Measurements from ENCODE around the gene CORO1C. TPM values are rescaled to one million over a fixed set of nuclear protein-coding genes. Genes with fewer than 3 reads are reported as not detected.

CORO1C gene
- total and polyA plus RNA-seq, 4 experiments from 2014 or later, result 8.0 to 12.6 (median 11.1) TPM

DNA sequence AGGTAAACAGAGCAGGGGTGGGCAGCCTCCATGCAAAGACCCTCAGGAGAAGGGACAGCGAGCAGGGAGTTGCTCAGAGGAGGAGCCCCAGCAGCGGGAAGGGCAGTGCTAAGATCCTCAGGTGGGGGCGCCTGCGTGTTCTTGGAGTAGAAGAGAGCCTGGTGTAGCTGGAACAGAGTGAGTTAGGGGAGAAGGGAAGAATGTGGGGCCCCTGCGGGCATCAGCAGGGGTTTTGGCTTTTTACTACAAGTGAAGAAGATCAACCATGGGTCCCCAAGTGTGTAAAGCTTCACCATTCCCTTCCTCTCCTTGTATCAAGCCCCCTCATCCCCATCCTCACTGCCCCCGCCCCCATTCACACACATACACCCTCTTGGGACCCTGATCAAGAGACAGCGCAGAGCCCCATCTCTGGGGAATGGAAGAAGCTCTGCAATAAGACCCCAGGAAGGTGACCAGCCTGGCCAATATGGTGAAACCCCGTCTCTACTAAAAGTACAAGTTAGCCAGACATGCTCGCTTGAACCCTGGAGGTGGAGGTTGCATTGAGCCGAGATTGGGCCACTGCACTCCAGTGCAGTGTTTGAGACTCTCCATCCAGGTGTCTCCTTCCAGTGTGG lies 123.2 kb downstream of the CORO1C start:
- Mint-ChIP-seq H3K27ac (peak overlapping the region in 1 of 7 donors; percentile 53), H3K4me3 (no peak overlapping the region), H3K9me3 (no peaks in the 10 kb centered on the region), H3K4me1 (peaks cover 4 to 10% (median 9%) of the 10 kb centered on the region in 4 donors), H3K36me3 (no peaks in the 10 kb centered on the region), H3K27me3 (no peaks in the 10 kb centered on the region)
- Histone ChIP-seq H3K36me3 (ENCODE audit: insufficient read depth, low read length) (no peaks in the 10 kb centered on the region), H3K27ac (ENCODE audit: low read depth, low read length) (no peak overlapping the region), H3K9me3 (ENCODE audit: control insufficient read depth in 1 of 2, low read length in 2 of 2) (no peaks in the 10 kb centered on the region), H3K4me3 (ENCODE audit: low read length in 2 of 2) (no peak overlapping the region), H3K4me1 (ENCODE audit: insufficient read depth, low read length) (no peaks in the 10 kb centered on the region), H3K27me3 (ENCODE audit: insufficient read depth, low read length) (no peaks in the 10 kb centered on the region)
- DNase-seq, result no peak
- intact Hi-C loops (cut with micrococcal nuclease), result no loop called here
- ChIA-PET CTCF (ENCODE audit: partially characterized antibody) (interaction anchor here (0.8 to 4.1 kb wide), 2 partner anchors 9 to 196 kb away, joined by 3 to 29 read pairs; no protein-coding TSS in a partner anchor), POLR2A (ENCODE audit: partially characterized antibody) (no interaction called here)

DNA sequence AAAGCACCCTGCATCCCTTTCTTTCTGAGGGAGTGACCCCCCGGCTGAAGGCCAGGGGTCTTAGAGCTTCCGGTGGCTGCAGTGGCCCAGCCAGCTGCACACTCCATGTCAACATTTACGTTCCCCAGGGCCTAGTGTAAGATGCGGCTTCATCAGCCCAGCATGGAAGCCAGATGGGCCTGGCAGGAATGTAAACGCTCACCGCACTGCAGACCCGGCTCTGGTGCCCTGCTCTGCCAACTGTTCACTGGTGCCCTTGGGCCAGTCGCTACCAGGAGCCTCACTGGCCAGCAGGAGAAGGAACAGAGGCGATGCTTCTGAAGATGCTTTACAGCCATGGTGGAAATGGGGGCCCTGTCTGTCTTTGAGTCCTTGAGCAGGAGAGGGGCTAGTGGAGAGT lies 124.8 kb downstream of the CORO1C start:
- Histone ChIP-seq H3K4me1 (ENCODE audit: insufficient read depth, low read length) (no peaks in the 10 kb centered on the region), H3K4me3 (ENCODE audit: low read length in 2 of 2) (no peak overlapping the region), H3K36me3 (ENCODE audit: insufficient read depth, low read length) (no peaks in the 10 kb centered on the region), H3K9me3 (ENCODE audit: control insufficient read depth in 1 of 2, low read length in 2 of 2) (no peaks in the 10 kb centered on the region), H3K27me3 (ENCODE audit: insufficient read depth, low read length) (no peaks in the 10 kb centered on the region), H3K27ac (ENCODE audit: low read depth, low read length) (no peak overlapping the region)
- Mint-ChIP-seq H3K9me3 (no peaks in the 10 kb centered on the region), H3K36me3 (no peaks in the 10 kb centered on the region), H3K4me1 (peaks cover 0 to 2% (median under 1%) of the 10 kb centered on the region in 4 donors), H3K27me3 (no peaks in the 10 kb centered on the region), H3K4me3 (no peak overlapping the region), H3K27ac (no peak overlapping the region)
- POLR2A ChIA-PET (ENCODE audit: partially characterized antibody), result no interaction called here
- intact Hi-C loops (cut with micrococcal nuclease), result no loop called here
- no peak for DNase-seq
- CTCF ChIA-PET (ENCODE audit: partially characterized antibody), result interaction anchor here (4.1 kb wide), 1 partner anchor 11 kb away, joined by 29 read pairs; no protein-coding TSS in a partner anchor

DNA sequence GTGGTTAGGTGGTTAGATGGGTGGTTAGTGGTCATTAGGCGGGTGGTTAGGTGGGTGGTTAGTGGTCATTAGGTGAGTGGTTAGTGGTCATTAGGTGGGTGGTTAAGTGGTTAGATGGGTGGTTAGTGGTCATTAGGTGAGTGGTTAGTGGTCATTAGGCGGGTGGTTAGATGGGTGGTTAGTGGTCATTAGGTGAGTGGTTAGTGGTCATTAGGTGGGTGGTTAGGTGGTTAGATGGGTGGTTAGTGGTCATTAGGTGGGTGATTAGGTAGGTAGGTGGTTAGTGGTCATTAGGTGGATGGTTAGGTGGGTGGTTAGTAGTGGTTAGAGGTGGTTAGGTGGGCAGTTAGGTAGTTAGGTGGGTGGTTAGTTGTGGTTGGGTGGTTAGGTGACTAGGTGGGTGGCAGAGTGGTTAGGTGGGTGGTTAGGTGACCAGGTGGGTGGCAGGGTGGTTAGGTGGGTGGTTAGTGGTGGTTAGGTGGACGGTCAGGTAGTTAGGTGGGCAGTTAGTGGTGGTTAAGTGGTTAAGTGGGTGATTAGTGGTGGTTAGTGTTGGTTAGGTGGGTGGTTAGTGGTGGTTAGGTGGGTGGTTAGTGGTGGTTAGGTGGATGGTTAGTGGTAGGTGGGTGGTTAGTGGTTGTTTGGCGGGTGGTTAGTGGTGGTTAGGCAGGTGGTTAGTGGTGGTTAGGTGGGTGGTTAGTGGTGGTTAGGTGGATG lies 125.5 kb downstream of the CORO1C start:
- no peaks in the 10 kb centered on the region for H3K9me3 Mint-ChIP-seq
- H3K4me3 Mint-ChIP-seq, result no peak overlapping the region
- no peaks in the 10 kb centered on the region for H3K9me3 ChIP-seq (ENCODE audit: control insufficient read depth in 1 of 2, low read length in 2 of 2)
- no peak for DNase-seq
- H3K27me3 ChIP-seq (ENCODE audit: insufficient read depth, low read length), result no peaks in the 10 kb centered on the region
- H3K36me3 Mint-ChIP-seq, result no peaks in the 10 kb centered on the region
- CTCF ChIA-PET (ENCODE audit: partially characterized antibody), result interaction anchor here (4.1 kb wide), 1 partner anchor 12 kb away, joined by 29 read pairs; no protein-coding TSS in a partner anchor
- intact Hi-C loops (cut with micrococcal nuclease), result no loop called here
- no peak overlapping the region for H3K27ac ChIP-seq (ENCODE audit: low read depth, low read length)
- peak overlapping the region in 3 of 7 donors; percentile 42 to 83 (median 48) for H3K27ac Mint-ChIP-seq
- H3K4me1 Mint-ChIP-seq, result no peaks in the 10 kb centered on the region
- POLR2A ChIA-PET (ENCODE audit: partially characterized antibody), result no interaction called here
- H3K27me3 Mint-ChIP-seq, result no peaks in the 10 kb centered on the region
- no peaks in the 10 kb centered on the region for H3K36me3 ChIP-seq (ENCODE audit: insufficient read depth, low read length)
- H3K4me1 ChIP-seq (ENCODE audit: insufficient read depth, low read length), result no peaks in the 10 kb centered on the region
- H3K4me3 ChIP-seq (ENCODE audit: low read length in 2 of 2), result no peak overlapping the region

DNA sequence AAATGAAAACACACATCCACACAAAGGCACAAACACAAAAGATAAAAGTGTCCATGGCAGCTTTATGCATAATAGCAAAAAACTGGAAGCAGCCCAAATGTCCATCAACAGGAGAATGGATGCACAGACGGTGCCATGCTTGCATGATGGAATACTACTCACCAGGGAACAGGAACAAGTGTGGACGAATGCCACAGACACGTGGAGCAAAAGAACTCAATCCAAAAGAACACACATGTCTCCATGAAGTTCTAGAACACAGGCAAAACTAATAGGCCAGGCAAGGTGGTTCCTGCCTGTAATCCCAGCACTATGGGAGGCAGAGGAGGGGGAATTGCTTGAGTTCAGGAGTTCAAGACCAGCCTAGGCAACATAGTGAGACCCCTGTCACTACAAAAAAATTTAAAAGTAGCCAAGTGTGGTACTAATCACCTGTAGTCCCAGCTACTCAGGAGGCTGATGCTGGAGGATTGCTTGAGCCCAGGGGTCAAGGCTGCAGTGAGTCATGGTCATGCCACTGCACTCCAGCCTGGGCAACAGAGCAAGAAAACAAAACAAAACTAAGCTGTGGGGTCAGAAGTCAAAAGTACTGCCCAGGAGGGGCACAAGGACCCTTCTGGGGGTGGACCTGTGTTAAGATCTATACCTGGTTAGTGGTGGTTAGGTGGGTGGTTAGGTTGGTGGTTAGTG lies 126.2 kb downstream of the CORO1C start:
- Histone ChIP-seq H3K4me3 (ENCODE audit: low read length in 2 of 2) (no peak overlapping the region), H3K27ac (ENCODE audit: low read depth, low read length) (no peak overlapping the region), H3K4me1 (ENCODE audit: insufficient read depth, low read length) (no peaks in the 10 kb centered on the region), H3K36me3 (ENCODE audit: insufficient read depth, low read length) (no peaks in the 10 kb centered on the region), H3K27me3 (ENCODE audit: insufficient read depth, low read length) (no peaks in the 10 kb centered on the region), H3K9me3 (ENCODE audit: control insufficient read depth in 1 of 2, low read length in 2 of 2) (no peaks in the 10 kb centered on the region)
- ChIA-PET CTCF (ENCODE audit: partially characterized antibody) (interaction anchor here (1.3 kb wide), 1 partner anchor 15 kb away, joined by 4 read pairs; no protein-coding TSS in a partner anchor), POLR2A (ENCODE audit: partially characterized antibody) (no interaction called here)
- no peaks in the 10 kb centered on the region for H3K9me3 Mint-ChIP-seq
- H3K27ac Mint-ChIP-seq, result peak overlapping the region in 1 of 7 donors; percentile 24
- no peaks in the 10 kb centered on the region for H3K36me3 Mint-ChIP-seq
- no peaks in the 10 kb centered on the region for H3K4me1 Mint-ChIP-seq
- no peak overlapping the region for H3K4me3 Mint-ChIP-seq
- intact Hi-C loops (cut with micrococcal nuclease), result no loop called here
- no peak for DNase-seq
- no peaks in the 10 kb centered on the region for H3K27me3 Mint-ChIP-seq

DNA sequence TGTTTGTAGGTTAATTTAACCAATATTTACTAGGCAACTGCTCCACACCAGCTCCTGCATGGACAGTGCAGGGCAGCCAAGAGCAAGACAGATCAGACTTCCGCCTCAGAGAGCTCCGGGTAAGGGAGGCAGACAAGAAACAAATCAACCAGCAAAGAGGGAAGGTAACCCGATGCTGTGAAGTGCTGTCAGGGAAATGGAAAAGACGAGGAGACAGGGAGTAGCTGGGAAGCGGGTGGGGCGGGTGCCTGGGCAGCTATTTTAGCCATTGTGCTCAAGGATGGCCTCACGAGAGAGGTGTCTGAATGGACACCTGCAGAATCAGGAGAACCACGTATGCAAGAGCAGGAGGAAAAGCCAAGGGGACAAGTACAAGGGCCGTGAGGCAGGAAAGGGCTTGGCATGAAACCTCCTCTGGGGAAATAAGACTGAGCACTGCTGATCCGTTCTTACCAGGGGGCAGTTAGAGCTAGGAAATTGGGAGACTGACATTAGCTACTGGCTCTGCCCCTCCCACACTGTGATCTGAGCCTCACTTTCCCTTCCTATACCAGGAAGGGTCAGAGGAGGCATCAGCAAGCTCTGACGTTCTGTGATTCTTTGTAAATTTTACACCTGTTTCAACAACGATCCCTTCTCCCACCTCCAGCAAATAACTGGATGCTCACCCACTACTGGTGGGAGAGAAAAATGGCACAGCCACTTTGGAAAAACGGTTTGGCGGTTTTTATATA lies 126.9 kb downstream of the CORO1C start:
- no peak overlapping the region for H3K4me3 ChIP-seq (ENCODE audit: low read length in 2 of 2)
- H3K27ac Mint-ChIP-seq, result peak overlapping the region in 1 of 7 donors; percentile 24

DNA sequence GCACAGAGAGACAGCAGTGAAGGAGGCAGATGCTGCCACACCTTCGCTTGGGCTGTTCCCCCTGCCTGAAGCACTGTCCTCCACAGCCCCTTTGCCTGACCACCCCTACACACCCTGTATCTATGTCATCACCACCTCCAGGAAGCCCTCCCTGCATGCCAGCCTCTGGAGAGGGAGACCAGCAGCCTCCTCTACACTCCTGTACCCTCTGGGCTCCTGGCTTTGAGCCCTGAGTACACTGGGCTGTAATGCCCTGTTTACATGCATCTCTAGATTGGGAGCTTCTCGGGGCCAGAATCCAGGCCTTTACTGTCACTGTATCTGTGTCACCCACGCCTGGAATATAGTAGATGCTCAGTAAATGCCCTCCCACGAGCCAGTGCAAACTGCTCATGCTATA lies 127.6 kb downstream of the CORO1C start:
- H3K4me1 ChIP-seq (ENCODE audit: insufficient read depth, low read length), result no peaks in the 10 kb centered on the region
- no peak for DNase-seq
- H3K4me3 ChIP-seq (ENCODE audit: low read length in 2 of 2), result no peak overlapping the region
- H3K4me1 Mint-ChIP-seq, result no peaks in the 10 kb centered on the region
- H3K9me3 ChIP-seq (ENCODE audit: control insufficient read depth in 1 of 2, low read length in 2 of 2), result no peaks in the 10 kb centered on the region
- H3K36me3 ChIP-seq (ENCODE audit: insufficient read depth, low read length), result no peaks in the 10 kb centered on the region
- CTCF ChIA-PET (ENCODE audit: partially characterized antibody), result interaction anchor here (1.0 to 1.5 kb wide), 2 partner anchors 14 to 50 kb away, joined by 3 to 4 read pairs; no protein-coding TSS in a partner anchor
- no peaks in the 10 kb centered on the region for H3K27me3 ChIP-seq (ENCODE audit: insufficient read depth, low read length)
- H3K27ac Mint-ChIP-seq, result peak overlapping the region in 3 of 7 donors; percentile 48 to 64 (median 50)
- POLR2A ChIA-PET (ENCODE audit: partially characterized antibody), result no interaction called here
- H3K27me3 Mint-ChIP-seq, result no peaks in the 10 kb centered on the region
- H3K4me3 Mint-ChIP-seq, result no peak overlapping the region
- no peaks in the 10 kb centered on the region for H3K36me3 Mint-ChIP-seq
- no peaks in the 10 kb centered on the region for H3K9me3 Mint-ChIP-seq
- intact Hi-C loops (cut with micrococcal nuclease), result no loop called here
- H3K27ac ChIP-seq (ENCODE audit: low read depth, low read length), result no peak overlapping the region

More for the DNA sequence above, 126.9 kb downstream of the CORO1C start:
- ChIA-PET POLR2A (ENCODE audit: partially characterized antibody) (no interaction called here), CTCF (ENCODE audit: partially characterized antibody) (interaction anchor here (1.0 to 1.5 kb wide), 3 partner anchors 14 to 49 kb away, joined by 3 to 4 read pairs (median 4); no protein-coding TSS in a partner anchor)
- intact Hi-C loops (cut with micrococcal nuclease), result no loop called here
- Histone ChIP-seq H3K4me1 (ENCODE audit: insufficient read depth, low read length) (no peaks in the 10 kb centered on the region), H3K9me3 (ENCODE audit: control insufficient read depth in 1 of 2, low read length in 2 of 2) (no peaks in the 10 kb centered on the region), H3K27ac (ENCODE audit: low read depth, low read length) (no peak overlapping the region), H3K36me3 (ENCODE audit: insufficient read depth, low read length) (no peaks in the 10 kb centered on the region), H3K27me3 (ENCODE audit: insufficient read depth, low read length) (no peaks in the 10 kb centered on the region)
- no peaks in the 10 kb centered on the region for H3K9me3 Mint-ChIP-seq
- H3K4me1 Mint-ChIP-seq, result no peaks in the 10 kb centered on the region
- no peaks in the 10 kb centered on the region for H3K27me3 Mint-ChIP-seq
- DNase-seq, result no peak
- no peak overlapping the region for H3K4me3 Mint-ChIP-seq
- H3K36me3 Mint-ChIP-seq, result no peaks in the 10 kb centered on the region
